ENCODE data around the gene GOT2. TPM values are rescaled to one million over a fixed set of nuclear protein-coding genes. Genes with fewer than 3 reads are reported as not detected.
"Not testable (repeated sequence)": the region's sequence is repeated elsewhere in the genome, so short reads cannot be mapped to it uniquely, and the experiment has no call there.

The GOT2 gene
- total RNA-seq, 1 experiment from 2014 or later = 64.0 TPM

- CTCF ChIA-PET = no interaction called here
- no peak for TF ChIP-seq SIN3A (IDR thresholded peaks at IDR 0.05; ENCODE audit: borderline replicate concordance, insufficient read depth, low read depth, low read length)
- no peak for TF ChIP-seq CTCF (IDR thresholded peaks at IDR 0.05)
- TF ChIP-seq TCF7L2 (IDR thresholded peaks at IDR 0.05; ENCODE audit: low read depth, low read length) = no peak
- no peak for TF ChIP-seq REST (IDR thresholded peaks at IDR 0.05; ENCODE audit: insufficient read depth in 1 of 2, low read depth in 2 of 2, low read length in 1 of 2)
- TF ChIP-seq POLR2AphosphoS5 (IDR thresholded peaks at IDR 0.05; ENCODE audit: low read depth, low read length) = no peak
- no TSS peak for BruUV-seq (replicated peaks)
These were observed 38.7 kb downstream of the GOT2 start for GRCh38 chr16:58695368-58695767.

GRCh38 chr16:58692450-58692849, 41.7 kb downstream of the GOT2 start:
- CTCF ChIA-PET = interaction anchor here (1.0 kb wide), 1 partner anchor 64 kb away, joined by 3 read pairs; no protein-coding TSS in a partner anchor
- DNase-seq (ENCODE audit: low read depth, low spot score) (no peak), ATAC-seq (no peak)
- Histone ChIP-seq H3K27me3 (ENCODE audit: control insufficient read depth, insufficient read depth, low read length) (no peaks in the 10 kb centered on the region), H3K4me1 (ENCODE audit: control insufficient read depth, insufficient read depth, low read length) (no peaks in the 10 kb centered on the region), H3K9me3 (ENCODE audit: control insufficient read depth, insufficient read depth, low read depth, low read length) (no peaks in the 10 kb centered on the region), H3K4me3 (ENCODE audit: low read depth in 2 of 2, low read length in 2 of 2) (no peak overlapping the region), H3K27ac (ENCODE audit: low read length) (no peak overlapping the region), H3K36me3 (ENCODE audit: control insufficient read depth, insufficient read depth, low read length) (no peaks in the 10 kb centered on the region)
- no TSS peak for BruUV-seq (replicated peaks)
- in situ Hi-C loops (cut with HindIII; ENCODE audit: low pct_unique_long_range_greater_than_20kb, low sequenced_read_pairs) (no loop called here), intact Hi-C loops (cut with micrococcal nuclease; ENCODE audit: unreplicated experiment) (no loop called here)
- TF ChIP-seq REST (IDR thresholded peaks at IDR 0.05; ENCODE audit: insufficient read depth in 1 of 2, low read depth in 2 of 2, low read length in 1 of 2) (no peak), SIN3A (IDR thresholded peaks at IDR 0.05; ENCODE audit: borderline replicate concordance, insufficient read depth, low read depth, low read length) (no peak), POLR2AphosphoS5 (IDR thresholded peaks at IDR 0.05; ENCODE audit: low read depth, low read length) (no peak), TCF7L2 (IDR thresholded peaks at IDR 0.05; ENCODE audit: low read depth, low read length) (no peak), CTCF (IDR thresholded peaks at IDR 0.05) (no peak)
- POLR2A ChIA-PET = no interaction called here

More at GRCh38 chr16:58695368-58695767, 38.7 kb downstream of the GOT2 start:
- H3K36me3 ChIP-seq (ENCODE audit: control insufficient read depth, insufficient read depth, low read length) = no peaks in the 10 kb centered on the region
- no peaks in the 10 kb centered on the region for H3K4me1 ChIP-seq (ENCODE audit: control insufficient read depth, insufficient read depth, low read length)
- no peaks in the 10 kb centered on the region for H3K27me3 ChIP-seq (ENCODE audit: control insufficient read depth, insufficient read depth, low read length)
- intact Hi-C loops (cut with micrococcal nuclease; ENCODE audit: unreplicated experiment) (no loop called here), in situ Hi-C loops (cut with HindIII; ENCODE audit: low pct_unique_long_range_greater_than_20kb, low sequenced_read_pairs) (no loop called here)
- no peak overlapping the region for H3K4me3 ChIP-seq (ENCODE audit: low read depth in 2 of 2, low read length in 2 of 2)
- H3K27ac ChIP-seq (ENCODE audit: low read length) = no peak overlapping the region
- ATAC-seq (no peak), DNase-seq (ENCODE audit: low read depth, low spot score) (no peak)
- POLR2A ChIA-PET = no interaction called here
- H3K9me3 ChIP-seq (ENCODE audit: control insufficient read depth, insufficient read depth, low read depth, low read length) = no peaks in the 10 kb centered on the region

GRCh38 chr16:58686985-58687706, 47.0 kb downstream of the GOT2 start:
- in situ Hi-C loops (cut with HindIII; ENCODE audit: low pct_unique_long_range_greater_than_20kb, low sequenced_read_pairs); H3K27ac ChIP-seq (ENCODE audit: low read length); H3K4me1 ChIP-seq (ENCODE audit: control insufficient read depth, insufficient read depth, low read length); H3K27me3 ChIP-seq (ENCODE audit: control insufficient read depth, insufficient read depth, low read length); H3K9me3 ChIP-seq (ENCODE audit: control insufficient read depth, insufficient read depth, low read depth, low read length); H3K36me3 ChIP-seq (ENCODE audit: control insufficient read depth, insufficient read depth, low read length); ATAC-seq; intact Hi-C loops (cut with micrococcal nuclease; ENCODE audit: unreplicated experiment); BruUV-seq (replicated peaks); DNase-seq (ENCODE audit: low read depth, low spot score); CTCF ChIA-PET; H3K4me3 ChIP-seq (ENCODE audit: low read depth in 2 of 2, low read length in 2 of 2): not testable (repeated sequence)
- POLR2A ChIA-PET = interaction anchor here (0.7 kb wide), 1 partner anchor 344 kb away, joined by 4 read pairs; no protein-coding TSS in a partner anchor

Measured in Panc1 (cell line).